ENCODE measurements around the gene DOK4. TPM values are rescaled to one million over a fixed set of nuclear protein-coding genes. Genes with fewer than 3 reads are reported as not detected.

DOK4 gene
- total and polyA plus RNA-seq, 2 donors (not counting 1 experiment from before 2014, with no cell fraction given): 1.6 to 2.5 TPM

- intact Hi-C loops (cut with micrococcal nuclease): loop anchor here (1.0 to 10.0 kb wide), 5 partner anchors 11 to 1107 kb away; partner anchors contain the start of genes ADGRG5, AMFR and POLR2C
- Mint-ChIP-seq H3K4me1 (peaks cover 71% of the 10 kb centered on the region), H3K4me3 (peak overlapping the region; percentile 86), H3K27me3 (no peaks in the 10 kb centered on the region), H3K27ac (peak overlapping the region; percentile 97), H3K9me3 (ENCODE audit: insufficient read depth) (no peaks in the 10 kb centered on the region)
- WGBS (ENCODE audit: insufficient coverage): 76% methylated on average over 3 of the region's 8 CpGs
- Histone ChIP-seq H3K9ac (ENCODE audit: low read length) (no peak overlapping the region), H3K4me3 (ENCODE audit: control extremely low read depth in 1 of 5, extremely low read depth in 1 of 5, insufficient read depth in 1 of 5, low read depth in 2 of 5, low read length in 4 of 5) (no peak overlapping the region), H3K36me3 (replicated peaks in 1 of 2; ENCODE audit: control extremely low read depth in 1 of 2, control insufficient read depth in 1 of 2, extremely low read depth in 1 of 2, insufficient read depth in 2 of 2, low read length in 1 of 2) (peaks cover 0 to 7% of the 10 kb centered on the region in 2 experiments), H3K79me2 (ENCODE audit: control insufficient read depth, insufficient read depth, low read length) (peaks cover 16% of the 10 kb centered on the region), H3K4me1 (ENCODE audit: control insufficient read depth in 2 of 2, insufficient read depth in 2 of 2, low read length in 2 of 2) (peaks cover 67 to 73% of the 10 kb centered on the region in 2 donors), H3K27ac (ENCODE audit: low read length in 2 of 2) (peak overlapping the region in 1 of 2 donors; percentile 83), H2AFZ (ENCODE audit: insufficient read depth, low read depth, low read length, poor library complexity, severe bottlenecking) (no peak overlapping the region), H4K20me1 (ENCODE audit: control insufficient read depth, insufficient read depth, low read length, poor library complexity, severe bottlenecking) (no peaks in the 10 kb centered on the region), H3K4me2 (replicated peaks; ENCODE audit: low read depth, low read length, poor library complexity, severe bottlenecking) (peak overlapping the region; percentile 92), H3K9me3 (ENCODE audit: control extremely low read depth in 1 of 3, control insufficient read depth in 2 of 3, insufficient read depth in 1 of 3, low read length in 2 of 3) (peaks cover 0 to 3% (median 0%) of the 10 kb centered on the region in 3 donors), H3K27me3 (replicated peaks in 1 of 4; ENCODE audit: control extremely low read depth in 1 of 4, control insufficient read depth in 3 of 4, insufficient read depth in 4 of 4, low read length in 3 of 4) (no peaks in the 10 kb centered on the region)
- ChIA-PET CTCF (interaction anchor here (0.5 to 2.7 kb wide), 7 partner anchors 11 to 113 kb away, joined by 3 to 26 read pairs (median 5); partner anchors contain the start of genes ADGRG5 and POLR2C), POLR2A (interaction anchor here (0.6 to 1.9 kb wide), 4 partner anchors 11 to 45 kb away, joined by 3 to 7 read pairs (median 4); partner anchors contain the start of gene ADGRG5)
- TF ChIP-seq CTCF (IDR thresholded peaks at IDR 0.05) (no peak), EZH2 (IDR thresholded peaks at IDR 0.05; ENCODE audit: borderline replicate concordance, insufficient read depth, low read depth, low read length, poor library complexity, severe bottlenecking) (no peak)
- DNase-seq: no peak
- no peak for ATAC-seq (ENCODE audit: low read depth)
Measured at GRCh38 chr16:57531635-57532265, 45.5 kb upstream of the DOK4 start.

GRCh38 chr16:57531253-57531575 is 44.9 kb upstream of the DOK4 start:
- Histone ChIP-seq H3K9me3 (ENCODE audit: control extremely low read depth in 1 of 3, control insufficient read depth in 2 of 3, insufficient read depth in 1 of 3, low read length in 2 of 3) (peaks cover 0 to 3% (median 0%) of the 10 kb centered on the region in 3 donors), H3K4me3 (ENCODE audit: control extremely low read depth in 1 of 5, extremely low read depth in 1 of 5, insufficient read depth in 1 of 5, low read depth in 2 of 5, low read length in 4 of 5) (no peak overlapping the region), H3K27me3 (replicated peaks in 1 of 4; ENCODE audit: control extremely low read depth in 1 of 4, control insufficient read depth in 3 of 4, insufficient read depth in 4 of 4, low read length in 3 of 4) (no peaks in the 10 kb centered on the region), H4K20me1 (ENCODE audit: control insufficient read depth, insufficient read depth, low read length, poor library complexity, severe bottlenecking) (no peaks in the 10 kb centered on the region), H3K4me2 (replicated peaks; ENCODE audit: low read depth, low read length, poor library complexity, severe bottlenecking) (peak overlapping the region; percentile 77), H3K36me3 (replicated peaks in 1 of 2; ENCODE audit: control extremely low read depth in 1 of 2, control insufficient read depth in 1 of 2, extremely low read depth in 1 of 2, insufficient read depth in 2 of 2, low read length in 1 of 2) (peaks cover 0 to 7% of the 10 kb centered on the region in 2 experiments), H3K4me1 (ENCODE audit: control insufficient read depth in 2 of 2, insufficient read depth in 2 of 2, low read length in 2 of 2) (peaks cover 67 to 73% of the 10 kb centered on the region in 2 donors), H3K79me2 (ENCODE audit: control insufficient read depth, insufficient read depth, low read length) (peaks cover 18% of the 10 kb centered on the region), H3K9ac (ENCODE audit: low read length) (no peak overlapping the region), H3K27ac (ENCODE audit: low read length in 2 of 2) (peak overlapping the region in 1 of 2 donors; percentile 83), H2AFZ (ENCODE audit: insufficient read depth, low read depth, low read length, poor library complexity, severe bottlenecking) (no peak overlapping the region)
- H3K4me1 Mint-ChIP-seq: peaks cover 73% of the 10 kb centered on the region
- DNase-seq (no peak), ATAC-seq (ENCODE audit: low read depth) (no peak)
- ChIA-PET POLR2A (interaction anchor here (0.6 to 1.9 kb wide), 2 partner anchors 8 to 11 kb away, joined by 3 to 7 read pairs; partner anchors contain the start of gene ADGRG5), CTCF (interaction anchor here (0.5 to 2.7 kb wide), 6 partner anchors 11 to 113 kb away, joined by 3 to 26 read pairs (median 5); partner anchors contain the start of genes ADGRG5 and POLR2C)
- H3K9me3 Mint-ChIP-seq (ENCODE audit: insufficient read depth): no peaks in the 10 kb centered on the region
- WGBS (ENCODE audit: insufficient coverage): 81% methylated on average over 3 of the region's 3 CpGs
- TF ChIP-seq CTCF (IDR thresholded peaks at IDR 0.05): no peak
- TF ChIP-seq EZH2 (IDR thresholded peaks at IDR 0.05; ENCODE audit: borderline replicate concordance, insufficient read depth, low read depth, low read length, poor library complexity, severe bottlenecking): no peak
- H3K27me3 Mint-ChIP-seq: no peaks in the 10 kb centered on the region
- peak overlapping the region; percentile 86 for H3K4me3 Mint-ChIP-seq
- peak overlapping the region; percentile 97 for H3K27ac Mint-ChIP-seq
- intact Hi-C loops (cut with micrococcal nuclease): loop anchor here (2.0 to 10.0 kb wide), 4 partner anchors 46 to 1106 kb away; partner anchors contain the start of genes AMFR and POLR2C
